Measurements from ENCODE around the gene AEBP1. TPM values are rescaled to one million over a fixed set of nuclear protein-coding genes. Genes with fewer than 3 reads are reported as not detected.

Gene AEBP1
- total RNA-seq, 1 donor from 2014 or later: 1,349 TPM

DNA sequence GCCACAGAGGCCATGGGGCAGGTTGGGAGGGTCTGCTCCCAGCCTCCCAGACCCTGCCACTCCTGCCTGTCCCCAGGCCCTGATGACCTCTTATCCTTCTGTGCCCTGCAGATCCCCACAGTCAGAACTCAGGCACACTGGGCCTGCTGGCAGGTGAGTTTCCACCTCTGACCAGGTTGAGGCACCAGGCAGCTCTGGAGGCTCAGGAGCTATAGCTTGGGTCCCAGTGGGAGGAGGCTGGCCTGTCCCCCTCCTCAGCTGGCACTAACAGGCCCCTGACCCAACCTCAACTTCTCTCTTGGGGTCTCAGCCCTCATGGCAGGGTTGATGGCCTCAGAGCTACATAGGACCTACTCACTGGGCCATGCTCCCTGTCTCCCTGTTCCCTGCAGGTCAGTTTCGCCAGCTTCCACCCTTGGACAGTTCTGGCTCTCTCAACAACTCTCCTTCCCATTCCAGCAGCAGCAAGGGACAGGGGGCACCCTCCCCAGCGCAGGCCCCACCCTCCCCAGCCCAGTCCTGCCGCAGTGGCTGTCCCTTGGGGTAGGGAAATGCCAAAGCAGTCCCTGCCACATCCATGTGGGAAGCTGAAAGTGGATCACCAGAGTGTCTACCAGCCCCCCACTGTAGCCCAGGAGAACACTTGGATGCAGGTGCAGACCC is 2.7 kb upstream of the AEBP1 start:
- H3K4me1 ChIP-seq: peaks cover 36 to 52% of the 10 kb centered on the region in 2 donors
- DNase-seq (ENCODE audit: low spot score in 2 of 2): no peak
- H3K9me3 ChIP-seq: no peaks in the 10 kb centered on the region
- no peaks in the 10 kb centered on the region for H3K27me3 ChIP-seq
- intact Hi-C loops (cut with DNase I): no loop called here
- H3K4me3 ChIP-seq: no peak overlapping the region
- peaks cover 1 to 5% of the 10 kb centered on the region in 2 donors for H3K36me3 ChIP-seq
- peak overlapping the region; percentile 99 to 100 for H3K27ac ChIP-seq
- TF ChIP-seq, protein P1, sequence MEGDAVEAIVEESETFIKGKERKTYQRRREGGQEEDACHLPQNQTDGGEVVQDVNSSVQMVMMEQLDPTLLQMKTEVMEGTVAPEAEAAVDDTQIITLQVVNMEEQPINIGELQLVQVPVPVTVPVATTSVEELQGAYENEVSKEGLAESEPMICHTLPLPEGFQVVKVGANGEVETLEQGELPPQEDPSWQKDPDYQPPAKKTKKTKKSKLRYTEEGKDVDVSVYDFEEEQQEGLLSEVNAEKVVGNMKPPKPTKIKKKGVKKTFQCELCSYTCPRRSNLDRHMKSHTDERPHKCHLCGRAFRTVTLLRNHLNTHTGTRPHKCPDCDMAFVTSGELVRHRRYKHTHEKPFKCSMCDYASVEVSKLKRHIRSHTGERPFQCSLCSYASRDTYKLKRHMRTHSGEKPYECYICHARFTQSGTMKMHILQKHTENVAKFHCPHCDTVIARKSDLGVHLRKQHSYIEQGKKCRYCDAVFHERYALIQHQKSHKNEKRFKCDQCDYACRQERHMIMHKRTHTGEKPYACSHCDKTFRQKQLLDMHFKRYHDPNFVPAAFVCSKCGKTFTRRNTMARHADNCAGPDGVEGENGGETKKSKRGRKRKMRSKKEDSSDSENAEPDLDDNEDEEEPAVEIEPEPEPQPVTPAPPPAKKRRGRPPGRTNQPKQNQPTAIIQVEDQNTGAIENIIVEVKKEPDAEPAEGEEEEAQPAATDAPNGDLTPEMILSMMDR (IDR thresholded peaks at IDR 0.05): no peak

GRCh38 chr7:44101966-44102845 is 1.9 kb upstream of the AEBP1 start:
- H3K4me3 ChIP-seq: peak overlapping the region in 1 of 2 donors; percentile 12

GRCh38 chr7:44102846-44103565 is 1.1 kb upstream of the AEBP1 start:
- Histone ChIP-seq H3K9me3 (no peaks in the 10 kb centered on the region), H3K36me3 (peaks cover 13 to 21% of the 10 kb centered on the region in 2 donors), H3K4me1 (peaks cover 50 to 68% of the 10 kb centered on the region in 2 donors), H3K4me3 (peak overlapping the region in 1 of 2 donors; percentile 12), H3K27ac (peak overlapping the region; percentile 99 to 100), H3K27me3 (no peaks in the 10 kb centered on the region)
- intact Hi-C loops (cut with DNase I): loop anchor here (1.0 kb wide), 3 partner anchors 15 to 31 kb away; partner anchors contain the start of gene POLM
- TF ChIP-seq, protein P1 (IDR thresholded peaks at IDR 0.05): no peak
- no peak for DNase-seq (ENCODE audit: low spot score in 2 of 2)

More at GRCh38 chr7:44101966-44102845, 1.9 kb upstream of the AEBP1 start:
- no peaks in the 10 kb centered on the region for H3K27me3 ChIP-seq
- peaks cover 5 to 13% of the 10 kb centered on the region in 2 donors for H3K36me3 ChIP-seq
- peak overlapping the region; percentile 99 to 100 for H3K27ac ChIP-seq
- TF ChIP-seq, protein P1 (IDR thresholded peaks at IDR 0.05): no peak
- H3K4me1 ChIP-seq: peaks cover 42 to 60% of the 10 kb centered on the region in 2 donors
- DNase-seq (ENCODE audit: low spot score in 2 of 2): peak; percentile 80 to 98
- H3K9me3 ChIP-seq: no peaks in the 10 kb centered on the region
- intact Hi-C loops (cut with DNase I): loop anchor here (1.0 kb wide), 2 partner anchors 14 to 30 kb away; no protein-coding TSS in a partner anchor

DNA sequence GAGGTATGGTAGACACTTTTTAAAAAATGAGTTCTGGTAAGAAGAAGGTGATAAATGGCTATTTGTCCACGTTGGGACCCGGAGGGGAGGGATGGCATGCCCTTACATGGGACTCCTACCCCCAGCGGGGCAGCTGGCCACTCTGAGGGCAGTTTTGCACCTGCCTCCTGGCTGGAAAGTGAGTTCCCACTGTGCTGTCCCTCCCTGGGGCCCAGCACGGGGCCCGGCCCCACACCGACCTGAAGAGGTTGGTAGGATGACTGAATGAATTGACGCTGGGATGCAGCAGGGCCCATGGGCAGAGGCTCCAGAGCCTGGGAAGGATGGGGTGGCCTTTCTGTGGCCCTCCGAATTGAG is 601 bp upstream of the AEBP1 start:
- intact Hi-C loops (cut with DNase I): loop anchor here (1.0 kb wide), 1 partner anchor 21 kb away; the partner anchor contains the start of gene POLM

More for the DNA sequence above, 601 bp upstream of the AEBP1 start:
- peak overlapping the region in 1 of 2 donors; percentile 88 for H3K4me3 ChIP-seq
- H3K9me3 ChIP-seq: no peaks in the 10 kb centered on the region
- H3K27ac ChIP-seq: peak overlapping the region; percentile 99 to 100
- TF ChIP-seq, protein P1 (IDR thresholded peaks at IDR 0.05): no peak
- peaks cover 55 to 74% of the 10 kb centered on the region in 2 donors for H3K4me1 ChIP-seq
- H3K36me3 ChIP-seq: peaks cover 18 to 27% of the 10 kb centered on the region in 2 donors
- H3K27me3 ChIP-seq: no peaks in the 10 kb centered on the region
- DNase-seq (ENCODE audit: low spot score in 2 of 2): no peak

Data from ascending aorta (tissue), 2 donors.